ENCODE results near the gene EGR2.

DNA sequence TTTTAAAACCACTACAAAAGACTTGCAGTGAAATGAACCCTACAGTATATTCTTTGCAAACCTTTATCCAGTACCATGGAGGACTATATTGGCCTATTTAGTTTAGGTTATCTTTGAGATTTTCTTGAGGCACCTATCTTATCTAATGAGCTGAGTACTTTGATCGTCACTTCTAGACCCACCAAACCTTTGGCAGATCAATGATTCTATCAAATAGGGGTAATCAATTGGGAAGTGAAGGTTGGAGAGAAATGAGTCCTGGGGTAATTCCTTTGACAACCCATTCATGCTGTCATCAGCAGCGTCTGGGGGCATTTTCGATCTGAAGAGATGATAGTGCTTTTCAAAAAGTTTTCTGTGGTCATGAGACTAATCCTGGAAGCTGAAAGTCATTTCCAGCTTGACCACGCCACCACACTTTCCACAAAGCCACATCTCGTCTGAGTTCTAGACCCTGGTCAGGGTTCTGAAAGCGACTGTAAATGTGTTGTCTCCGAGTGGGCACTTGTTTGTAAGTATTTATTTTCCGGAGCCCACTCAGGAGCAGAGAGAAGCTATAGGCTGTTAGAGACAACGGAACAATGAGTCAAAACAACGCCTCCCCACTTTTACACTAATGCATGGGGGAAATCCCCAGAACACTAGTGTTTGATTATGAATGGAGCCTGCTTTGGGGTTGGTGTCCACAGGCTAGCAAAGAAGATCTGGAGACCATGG is 4.8 kb downstream of the EGR2 start:
- TF ChIP-seq, protein P1, sequence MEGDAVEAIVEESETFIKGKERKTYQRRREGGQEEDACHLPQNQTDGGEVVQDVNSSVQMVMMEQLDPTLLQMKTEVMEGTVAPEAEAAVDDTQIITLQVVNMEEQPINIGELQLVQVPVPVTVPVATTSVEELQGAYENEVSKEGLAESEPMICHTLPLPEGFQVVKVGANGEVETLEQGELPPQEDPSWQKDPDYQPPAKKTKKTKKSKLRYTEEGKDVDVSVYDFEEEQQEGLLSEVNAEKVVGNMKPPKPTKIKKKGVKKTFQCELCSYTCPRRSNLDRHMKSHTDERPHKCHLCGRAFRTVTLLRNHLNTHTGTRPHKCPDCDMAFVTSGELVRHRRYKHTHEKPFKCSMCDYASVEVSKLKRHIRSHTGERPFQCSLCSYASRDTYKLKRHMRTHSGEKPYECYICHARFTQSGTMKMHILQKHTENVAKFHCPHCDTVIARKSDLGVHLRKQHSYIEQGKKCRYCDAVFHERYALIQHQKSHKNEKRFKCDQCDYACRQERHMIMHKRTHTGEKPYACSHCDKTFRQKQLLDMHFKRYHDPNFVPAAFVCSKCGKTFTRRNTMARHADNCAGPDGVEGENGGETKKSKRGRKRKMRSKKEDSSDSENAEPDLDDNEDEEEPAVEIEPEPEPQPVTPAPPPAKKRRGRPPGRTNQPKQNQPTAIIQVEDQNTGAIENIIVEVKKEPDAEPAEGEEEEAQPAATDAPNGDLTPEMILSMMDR (conservative IDR thresholded peaks at IDR 0.05) = no peak
- no peak for TF ChIP-seq ZFX (IDR thresholded peaks at IDR 0.05)

All from C4-2B (cell line).